Sigmoid colon (tissue), 7 donors: ENCODE data around the gene DCD. TPM values are rescaled to one million over a fixed set of nuclear protein-coding genes. Genes with fewer than 3 reads are reported as not detected.

ENCODE experiments used
- DNase-seq: peaks from one replicate; pipeline ENCODE4 v3.0.0-alpha.2; 2019
- H3K27ac ChIP-seq, 4 donors: fragments of 200-600 bp; sonication (generic); one replicate each; pipeline ENCODE4 v1.5.1; 2016 to 2019; ENCODE audit warnings: mild to moderate bottlenecking in 1 of 4
- H3K27me3 ChIP-seq, 3 donors: fragments of 200-600 bp; sonication (generic); one replicate each; pipeline ENCODE4 v1.5.1; 2019; ENCODE audit warnings: mild to moderate bottlenecking in 1 of 3
- H3K36me3 ChIP-seq, 4 donors: fragments of 200-600 bp; sonication (generic); one replicate each; pipeline ENCODE4 v1.5.1; 2016 to 2019
- H3K4me1 ChIP-seq, 4 donors: fragments of 200-600 bp; sonication (generic); one replicate each; pipeline ENCODE4 v1.5.1; 2017 to 2019
- H3K4me3 ChIP-seq, 4 donors: fragments of 200-600 bp; sonication (generic); one replicate each; pipeline ENCODE4 v1.5.1; 2017 to 2019; ENCODE audit warnings: mild to moderate bottlenecking in 2 of 4, moderate library complexity in 1 of 4
- H3K9me3 ChIP-seq, 4 donors: fragments of 200-600 bp in 3 of 4; sonication (generic) in 3 of 4; one replicate each; pipeline versions ENCODE4 v1.5.1 to v1.6.1; 2013 to 2019
- CTCF ChIP-seq, 4 experiments: fragments of 450-650 bp in 3 of 4; fragments of 200-600 bp in 1 of 4; IDR thresholded peaks; one replicate each; pipeline ENCODE4 v1.5.1; 2016 to 2019; ENCODE audit warnings: antibody characterized with exemption in 4 of 4, mild to moderate bottlenecking in 3 of 4, moderate library complexity in 2 of 4
- EP300 ChIP-seq, 4 donors: sonication (generic); formaldehyde crosslinking; IDR thresholded peaks; one replicate each; pipeline ENCODE4 v1.6.1; 2017; ENCODE audit warnings: antibody characterized with exemption in 4 of 4
- POLR2A ChIP-seq, 2 donors: fragments of 450-650 bp; IDR thresholded peaks; one replicate each; pipeline ENCODE4 v1.6.1; 2016; ENCODE audit warnings: antibody characterized with exemption in 2 of 2, mild to moderate bottlenecking in 2 of 2, moderate library complexity in 2 of 2
- POLR2AphosphoS5 ChIP-seq, 4 donors: sonication (generic); formaldehyde crosslinking; IDR thresholded peaks; one replicate each; pipeline ENCODE4 v1.6.1; 2017; ENCODE audit warnings: antibody characterized with exemption in 4 of 4
- WGBS, 2 donors: extraction: QIAGEN DNeasy Blood & Tissue Kit; methylation state at CpG; one replicate each; pipeline ENCODE4 v1.1.7; 2013; 5-methylcytosine and 5-hydroxymethylcytosine counted together
- intact Hi-C: fragments of 100-400 bp; cut with DNase I; formaldehyde crosslinking; loops from one replicate; pipeline ENCODE4 v1.15.1; 2023
- polyA plus RNA-seq, 3 donors: library from polyadenylated mRNA; stranded (reverse); fragments of 200-250 nt; gene quantifications; one replicate each; pipeline ENCODE4 v1.2.3, GENCODE V29; 2013
- total RNA-seq, 4 donors: library from RNA; depleted of rRNA; stranded (reverse); fragments of >200 nt; gene quantifications; one replicate each; pipeline ENCODE4 v1.1.0, GENCODE V29; 2016
- donor health status: healthy with polysubstance abuse.
- donor health status: Bipolar disorder and iron deficiency.
- donor health status: healthy.

DCD gene
- total and polyA plus RNA-seq, 7 donors, result not detected

- H3K4me1 ChIP-seq, result no peaks in the 10 kb centered on the region
- H3K27me3 ChIP-seq, result peaks cover 0 to 10% (median 4%) of the 10 kb centered on the region in 3 donors
- no peaks in the 10 kb centered on the region for H3K36me3 ChIP-seq
- no peak overlapping the region for H3K4me3 ChIP-seq
- no peak overlapping the region for H3K27ac ChIP-seq
- H3K9me3 ChIP-seq, result no peaks in the 10 kb centered on the region
- no peak for TF ChIP-seq POLR2AphosphoS5 (IDR thresholded peaks at IDR 0.05)
- no peak for TF ChIP-seq EP300 (IDR thresholded peaks at IDR 0.05)
- TF ChIP-seq CTCF (IDR thresholded peaks at IDR 0.05), result no peak
- TF ChIP-seq POLR2A (IDR thresholded peaks at IDR 0.05), result no peak
- WGBS, 2 donors, result 70 to 78% methylated on average over 3 of the region's 3 CpGs
- no peak for DNase-seq
- intact Hi-C loops, result no loop called here
These were observed 36.4 kb downstream of the DCD start for GRCh38 chr12:54611715-54612149.

- DNase-seq, result no peak
- intact Hi-C loops, result no loop called here
- WGBS, 2 donors, result 74 to 86% methylated on average over 2 of the region's 2 CpGs
- H3K9me3 ChIP-seq, result no peaks in the 10 kb centered on the region
- peaks cover 0 to 4% (median 0%) of the 10 kb centered on the region in 3 donors for H3K27me3 ChIP-seq
- no peak overlapping the region for H3K27ac ChIP-seq
- no peaks in the 10 kb centered on the region for H3K4me1 ChIP-seq
- H3K36me3 ChIP-seq, result no peaks in the 10 kb centered on the region
- no peak overlapping the region for H3K4me3 ChIP-seq
- TF ChIP-seq POLR2AphosphoS5 (IDR thresholded peaks at IDR 0.05) (no peak), CTCF (IDR thresholded peaks at IDR 0.05) (no peak)
These were observed 39.4 kb downstream of the DCD start for GRCh38 chr12:54608769-54609168.

- DNase-seq, result no peak
- H3K27ac ChIP-seq, result no peak overlapping the region
- intact Hi-C loops, result no loop called here
- no peaks in the 10 kb centered on the region for H3K4me1 ChIP-seq
- H3K36me3 ChIP-seq, result no peaks in the 10 kb centered on the region
- WGBS, 2 donors, result 51 to 71% methylated on average over 6 of the region's 6 CpGs
- H3K9me3 ChIP-seq, result no peaks in the 10 kb centered on the region
- H3K27me3 ChIP-seq, result no peaks in the 10 kb centered on the region
- TF ChIP-seq POLR2A (IDR thresholded peaks at IDR 0.05) (no peak), CTCF (IDR thresholded peaks at IDR 0.05) (no peak), POLR2AphosphoS5 (IDR thresholded peaks at IDR 0.05) (no peak), EP300 (IDR thresholded peaks at IDR 0.05) (no peak)
- no peak overlapping the region for H3K4me3 ChIP-seq
These were observed 40.0 kb downstream of the DCD start for GRCh38 chr12:54608156-54608555.

GRCh38 chr12:54606556-54606955 lies 41.6 kb downstream of the DCD start:
- Histone ChIP-seq H3K4me1 (no peaks in the 10 kb centered on the region), H3K9me3 (no peaks in the 10 kb centered on the region), H3K27me3 (no peaks in the 10 kb centered on the region), H3K4me3 (no peak overlapping the region), H3K36me3 (no peaks in the 10 kb centered on the region), H3K27ac (no peak overlapping the region)
- WGBS, 2 donors, result 53 to 56% methylated on average over 4 of the region's 4 CpGs
- intact Hi-C loops, result no loop called here
- TF ChIP-seq POLR2AphosphoS5 (IDR thresholded peaks at IDR 0.05) (no peak), EP300 (IDR thresholded peaks at IDR 0.05) (no peak), POLR2A (IDR thresholded peaks at IDR 0.05) (no peak), CTCF (IDR thresholded peaks at IDR 0.05) (no peak)
- DNase-seq, result no peak
